Testis (tissue), 3 donors: ENCODE data around the gene SEC11A. TPM values are rescaled to one million over a fixed set of nuclear protein-coding genes. Genes with fewer than 3 reads are reported as not detected.
"Not testable (repeated sequence)": the region's sequence is repeated elsewhere in the genome, so short reads cannot be mapped to it uniquely, and the experiment has no call there.

Experiments
- DNase-seq: peaks from one replicate; pipeline ENCODE4 v3.0.0-alpha.2; 2019
- H3K27ac ChIP-seq, 2 donors: fragments of 200-600 bp; sonication (generic); one replicate each; pipeline ENCODE4 v1.5.1; 2019
- H3K27me3 ChIP-seq: fragments of 200-600 bp; sonication (generic); one replicate; pipeline ENCODE4 v1.5.1; 2019
- H3K36me3 ChIP-seq: fragments of 200-600 bp; sonication (generic); one replicate; pipeline ENCODE4 v1.5.1; 2017; ENCODE audit warnings: low read depth; ENCODE audit errors: missing control alignments
- H3K4me1 ChIP-seq: fragments of 200-600 bp; sonication (generic); one replicate; pipeline ENCODE4 v1.5.1; 2019
- H3K4me3 ChIP-seq, 2 donors: fragments of 200-600 bp; sonication (generic); one replicate each; pipeline ENCODE4 v1.5.1; 2017 to 2019
- H3K9me3 ChIP-seq: fragments of 200-600 bp; sonication (generic); one replicate; pipeline ENCODE4 v1.5.1; 2017
- CTCF ChIP-seq, 3 experiments: fragments of 450-650 bp in 2 of 3; fragments of 200-600 bp in 1 of 3; sonication (generic) in 1 of 3; IDR thresholded peaks; one replicate each; pipeline ENCODE4 v1.5.1; 2016 to 2019; ENCODE audit warnings: antibody characterized with exemption in 3 of 3, mild to moderate bottlenecking in 2 of 3, moderate library complexity in 1 of 3
- POLR2A ChIP-seq: fragments of 450-650 bp; IDR thresholded peaks from one replicate; pipeline ENCODE4 v1.6.1; 2017; ENCODE audit warnings: antibody characterized with exemption, mild to moderate bottlenecking, moderate library complexity
- WGBS, 2 donors: methylation state at CpG; one replicate each; pipeline ENCODE4 v1.1.5; 2018; 5-methylcytosine and 5-hydroxymethylcytosine counted together
- intact Hi-C: fragments of 100-400 bp; cut with DNase I; formaldehyde crosslinking; loops from one replicate; pipeline ENCODE4 v1.15.1; 2023; ENCODE audit warnings: low total_unique reads
- polyA plus RNA-seq: library from polyadenylated mRNA; stranded (reverse); fragments of 350-450 nt; fragmentation: Illumina TruSeq; extraction: RNeasy Lipid Tissue Mini Kit (QIAGEN cat#74804); gene quantifications from one replicate; pipeline ENCODE4 v1.2.3, GENCODE V29; 2014; ENCODE audit warnings: low read depth, low replicate concordance; ENCODE audit not compliant: insufficient read depth
- total RNA-seq, 2 donors: library from RNA; depleted of rRNA; stranded (reverse); fragments of >200 nt; gene quantifications; one replicate each; pipeline ENCODE4 v1.2.3, GENCODE V29; 2016

The SEC11A gene
- total and polyA plus RNA-seq, 3 donors from 2014 or later = 67.7 to 121 (median 88.9) TPM

- Histone ChIP-seq H3K27ac (no peak overlapping the region), H3K36me3 (no peaks in the 10 kb centered on the region), H3K4me3 (no peak overlapping the region), H3K27me3 (no peaks in the 10 kb centered on the region), H3K9me3 (no peaks in the 10 kb centered on the region), H3K4me1 (no peaks in the 10 kb centered on the region)
- TF ChIP-seq POLR2A (no peak), CTCF (IDR thresholded peaks at IDR 0.05) (no peak)
- WGBS, 2 donors = 90 to 91% methylated on average over 4 of the region's 4 CpGs
- no peak for DNase-seq
- intact Hi-C loops = no loop called here
Observed at GRCh38 chr15:84689858-84690257, 26.1 kb downstream of the SEC11A start.

- H3K36me3 ChIP-seq, H3K4me1 ChIP-seq, intact Hi-C loops, H3K4me3 ChIP-seq, H3K27ac ChIP-seq, H3K9me3 ChIP-seq, DNase-seq, H3K27me3 ChIP-seq: not testable (repeated sequence)
- 87 to 92% methylated on average over 7 of the region's 7 CpGs for WGBS, 2 donors
Observed at GRCh38 chr15:84686446-84686845, 29.5 kb downstream of the SEC11A start.

- H3K27ac ChIP-seq = no peak overlapping the region
- no peaks in the 10 kb centered on the region for H3K9me3 ChIP-seq
- H3K4me3 ChIP-seq = no peak overlapping the region
- H3K4me1 ChIP-seq = no peaks in the 10 kb centered on the region
- TF ChIP-seq POLR2A (no peak), CTCF (IDR thresholded peaks at IDR 0.05) (no peak)
- DNase-seq = no peak
- no peaks in the 10 kb centered on the region for H3K27me3 ChIP-seq
- no peaks in the 10 kb centered on the region for H3K36me3 ChIP-seq
- WGBS, 2 donors = 84 to 86% methylated on average over 5 of the region's 5 CpGs
- intact Hi-C loops = no loop called here
Observed at GRCh38 chr15:84685304-84685703, 30.6 kb downstream of the SEC11A start.

- Histone ChIP-seq H3K4me1 (no peaks in the 10 kb centered on the region), H3K27me3 (no peaks in the 10 kb centered on the region), H3K27ac (no peak overlapping the region), H3K4me3 (no peak overlapping the region), H3K36me3 (no peaks in the 10 kb centered on the region), H3K9me3 (no peaks in the 10 kb centered on the region)
- intact Hi-C loops = no loop called here
- DNase-seq = no peak
- TF ChIP-seq CTCF (IDR thresholded peaks at IDR 0.05) (no peak), POLR2A (no peak)
- WGBS, 2 donors = 39 to 46% methylated on average over 1 of the region's 1 CpG
Observed at GRCh38 chr15:84684092-84684491, 31.8 kb downstream of the SEC11A start.

- no peak for DNase-seq
- TF ChIP-seq POLR2A = no peak
- TF ChIP-seq CTCF (IDR thresholded peaks at IDR 0.05) = no peak
- Histone ChIP-seq H3K27me3 (no peaks in the 10 kb centered on the region), H3K36me3 (no peaks in the 10 kb centered on the region), H3K4me3 (no peak overlapping the region), H3K27ac (no peak overlapping the region), H3K9me3 (no peaks in the 10 kb centered on the region), H3K4me1 (no peaks in the 10 kb centered on the region)
- intact Hi-C loops = no loop called here
- WGBS, 2 donors = 81 to 89% methylated on average over 3 of the region's 3 CpGs
Observed at GRCh38 chr15:84681831-84682230, 34.1 kb downstream of the SEC11A start.
